Esophagus squamous epithelium (tissue), 4 donors: Measurements from ENCODE around the gene TSPAN11.

Experiments
- POLR2A ChIP-seq, 4 donors: fragments of 450-650 bp; IDR thresholded peaks; one replicate each; pipeline ENCODE4 v1.6.1; 2017; ENCODE audit warnings: antibody characterized with exemption in 4 of 4, mild to moderate bottlenecking in 4 of 4, moderate library complexity in 3 of 4
- TF ChIP-seq, protein P1 (sequence below), 6 experiments: fragments of 450-650 bp in 4 of 6; fragments of 200-600 bp in 2 of 6; sonication (generic) in 2 of 6; IDR thresholded peaks; one replicate each; pipeline ENCODE4 v1.5.1; 2016 to 2019; ENCODE audit warnings: antibody characterized with exemption in 6 of 6, mild to moderate bottlenecking in 4 of 6, moderate library complexity in 4 of 6

DNA sequence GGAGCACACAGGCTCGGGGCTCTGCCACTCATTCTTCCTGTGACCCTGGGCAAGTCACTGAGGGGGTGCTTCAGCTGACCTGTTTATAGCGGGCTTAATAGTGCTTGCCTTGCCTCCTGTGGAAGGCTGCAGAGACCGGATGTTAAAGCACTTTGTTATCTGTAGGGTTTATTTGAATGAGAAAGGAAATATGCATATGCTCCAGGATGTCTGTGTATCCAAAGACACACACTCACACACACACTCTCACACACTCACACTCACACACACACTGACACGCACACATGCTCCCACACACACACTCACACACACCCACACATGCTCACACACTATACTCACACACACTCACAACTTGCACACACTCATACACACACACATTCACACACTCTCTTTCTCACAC is 91.0 kb downstream of the TSPAN11 start:
- TF ChIP-seq POLR2A (IDR thresholded peaks at IDR 0.05), result no peak
- TF ChIP-seq, protein P1, sequence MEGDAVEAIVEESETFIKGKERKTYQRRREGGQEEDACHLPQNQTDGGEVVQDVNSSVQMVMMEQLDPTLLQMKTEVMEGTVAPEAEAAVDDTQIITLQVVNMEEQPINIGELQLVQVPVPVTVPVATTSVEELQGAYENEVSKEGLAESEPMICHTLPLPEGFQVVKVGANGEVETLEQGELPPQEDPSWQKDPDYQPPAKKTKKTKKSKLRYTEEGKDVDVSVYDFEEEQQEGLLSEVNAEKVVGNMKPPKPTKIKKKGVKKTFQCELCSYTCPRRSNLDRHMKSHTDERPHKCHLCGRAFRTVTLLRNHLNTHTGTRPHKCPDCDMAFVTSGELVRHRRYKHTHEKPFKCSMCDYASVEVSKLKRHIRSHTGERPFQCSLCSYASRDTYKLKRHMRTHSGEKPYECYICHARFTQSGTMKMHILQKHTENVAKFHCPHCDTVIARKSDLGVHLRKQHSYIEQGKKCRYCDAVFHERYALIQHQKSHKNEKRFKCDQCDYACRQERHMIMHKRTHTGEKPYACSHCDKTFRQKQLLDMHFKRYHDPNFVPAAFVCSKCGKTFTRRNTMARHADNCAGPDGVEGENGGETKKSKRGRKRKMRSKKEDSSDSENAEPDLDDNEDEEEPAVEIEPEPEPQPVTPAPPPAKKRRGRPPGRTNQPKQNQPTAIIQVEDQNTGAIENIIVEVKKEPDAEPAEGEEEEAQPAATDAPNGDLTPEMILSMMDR (IDR thresholded peaks at IDR 0.05), result no peak
